Sigmoid colon (tissue), 3 donors: ENCODE results near the gene UBE2H.

Experiments
- CTCF ChIP-seq, 4 experiments: fragments of 450-650 bp in 3 of 4; fragments of 200-600 bp in 1 of 4; IDR thresholded peaks; one replicate each; pipeline ENCODE4 v1.5.1; 2016 to 2019; ENCODE audit warnings: antibody characterized with exemption in 4 of 4, mild to moderate bottlenecking in 3 of 4, moderate library complexity in 2 of 4
- POLR2A ChIP-seq, 2 donors: fragments of 450-650 bp; IDR thresholded peaks; one replicate each; pipeline ENCODE4 v1.6.1; 2016; ENCODE audit warnings: antibody characterized with exemption in 2 of 2, mild to moderate bottlenecking in 2 of 2, moderate library complexity in 2 of 2

GRCh38 chr7:129855935-129856717, 96.6 kb downstream of the UBE2H start:
- no peak for TF ChIP-seq POLR2A (IDR thresholded peaks at IDR 0.05)
- TF ChIP-seq CTCF (IDR thresholded peaks at IDR 0.05), result no peak
